Left cardiac atrium (tissue), 4 donors: Measurements from ENCODE around the gene PIGP. TPM values are rescaled to one million over a fixed set of nuclear protein-coding genes. Genes with fewer than 3 reads are reported as not detected.
A peak's percentile ranks its signal among the peaks of the same experiment; 100 is the strongest.

Experiments used
- ATAC-seq, 2 donors: fragments of 200-7000 bp; cut with Tn5 transposase; one replicate each; pipeline ENCODE4 v1.9.1; 2020; ENCODE audit warnings: mild to moderate bottlenecking in 2 of 2, moderate library complexity in 2 of 2
- DNase-seq: peaks from one replicate; pipeline ENCODE4 v3.0.0-alpha.2; 2020
- intact Hi-C, 2 donors: fragments of 100-400 bp; cut with DNase I; formaldehyde crosslinking; loops; one replicate each; pipeline versions ENCODE4 v1.14.1 to v1.15.1; 2022 to 2023
- total RNA-seq, 2 donors: library from RNA; stranded (reverse); fragmentation: NEBNext Ultra II Directional; extraction: Animal tissue kit (Norgen Biotek cat#: 25700); gene quantifications; one replicate each; pipeline ENCODE4 v1.2.1, GENCODE V29; 2021
- donor health status: DM: no; HTN: yes; CAD: no.
- donor health status: DM: no; HTN: yes; CAD: no; lungs with severe emphysema.
- donor health status: DM: yes; HTN: yes; CAD: no.
- donor health status: Dilated cardiomyopathy.

The PIGP gene
- total RNA-seq, 2 donors from 2014 or later = 32.1 to 33.2 TPM

GRCh38 chr21:37079211-37079824, 6.4 kb upstream of the PIGP start:
- intact Hi-C loops = no loop called here
- DNase-seq (no peak), ATAC-seq (no peak)

- DNase-seq (no peak), ATAC-seq (no peak)
- intact Hi-C loops = no loop called here
These were observed 4.5 kb upstream of the PIGP start for GRCh38 chr21:37077403-37077802.

GRCh38 chr21:37076087-37076850, 3.4 kb upstream of the PIGP start:
- intact Hi-C loops = no loop called here
- ATAC-seq (no peak), DNase-seq (no peak)

GRCh38 chr21:37075214-37075770, 2.4 kb upstream of the PIGP start:
- no peak for ATAC-seq
- intact Hi-C loops = no loop called here

GRCh38 chr21:37074546-37074945, 1.7 kb upstream of the PIGP start:
- intact Hi-C loops = no loop called here
- ATAC-seq (no peak), DNase-seq (no peak)

More at GRCh38 chr21:37075214-37075770, 2.4 kb upstream of the PIGP start:
- DNase-seq = no peak

GRCh38 chr21:37074197-37074510, 1.3 kb upstream of the PIGP start:
- DNase-seq (no peak), ATAC-seq (no peak)
- intact Hi-C loops = no loop called here

GRCh38 chr21:37073417-37074196, 736 bp upstream of the PIGP start:
- DNase-seq = peak; percentile 67
- ATAC-seq = peak; percentile 22 to 25
- intact Hi-C loops = no loop called here

- intact Hi-C loops = no loop called here
- ATAC-seq (peak; percentile 72 to 91), DNase-seq (peak; percentile 87)
These were observed 440 bp downstream of the PIGP start for GRCh38 chr21:37072274-37072987.

GRCh38 chr21:37071561-37072273, 1.2 kb downstream of the PIGP start:
- intact Hi-C loops = no loop called here
- ATAC-seq = peak; percentile 8 to 29

GRCh38 chr21:37065561-37066177, 7.2 kb downstream of the PIGP start:
- ATAC-seq (no peak), DNase-seq (no peak)
- intact Hi-C loops = no loop called here

More at GRCh38 chr21:37071561-37072273, 1.2 kb downstream of the PIGP start:
- DNase-seq = peak; percentile 68

GRCh38 chr21:37064841-37065240, 8.0 kb downstream of the PIGP start:
- intact Hi-C loops = no loop called here
- ATAC-seq = no peak
- DNase-seq = no peak

GRCh38 chr21:37063433-37063832, 9.4 kb downstream of the PIGP start:
- intact Hi-C loops = no loop called here
- ATAC-seq (no peak), DNase-seq (no peak)

GRCh38 chr21:37062593-37062935, 10.3 kb downstream of the PIGP start:
- DNase-seq (no peak), ATAC-seq (no peak)
- intact Hi-C loops = no loop called here

- ATAC-seq (peak in 1 of 2 donors; percentile 72), DNase-seq (no peak)
- intact Hi-C loops = no loop called here
These were observed 10.8 kb downstream of the PIGP start for GRCh38 chr21:37061926-37062592.

- intact Hi-C loops = no loop called here
- ATAC-seq = peak; percentile 81 to 92
- peak; percentile 40 for DNase-seq
These were observed 12.6 kb downstream of the PIGP start for GRCh38 chr21:37060296-37060695.

GRCh38 chr21:37059181-37059580, 13.7 kb downstream of the PIGP start:
- ATAC-seq (no peak), DNase-seq (no peak)
- intact Hi-C loops = no loop called here

- intact Hi-C loops = no loop called here
- ATAC-seq (no peak), DNase-seq (no peak)
These were observed 14.6 kb downstream of the PIGP start for GRCh38 chr21:37058261-37058660.

- DNase-seq (no peak), ATAC-seq (no peak)
- intact Hi-C loops = no loop called here
These were observed 15.3 kb downstream of the PIGP start for GRCh38 chr21:37057614-37058013.
